Activated CD4-positive, alpha-beta memory T cell treated with anti-CD3 and anti-CD28 coated beads, Interleukin-2, amount 10 ng/mL, durations not matched to agents 7 days and 5 days (primary cell): ENCODE measurements around the gene GPR87. TPM values are rescaled to one million over a fixed set of nuclear protein-coding genes. Genes with fewer than 3 reads are reported as not detected.

Experiments
- CTCF ChIA-PET: fragments of 350-600 bp; sonication (Branson Sonifier 250); formaldehyde crosslinking; loops from one replicate; lab custom pipeline; 2021; ENCODE audit warnings: antibody characterized with exemption, inconsistent platforms; lab: Charles Lee
- POLR2A ChIA-PET: fragments of 350-600 bp; sonication (Branson Sonifier 250); formaldehyde crosslinking; loops from one replicate; lab custom pipeline; 2021; ENCODE audit warnings: antibody characterized with exemption; lab: Charles Lee
- DNase-seq: peaks from one replicate; pipeline ENCODE4 v3.0.0-alpha.2; 2020
- H3K27ac Mint-ChIP-seq: one replicate; pipeline ENCODE4 v1.8.0; 2021; ENCODE audit warnings: mild to moderate bottlenecking, mixed read lengths
- H3K27me3 Mint-ChIP-seq: one replicate; pipeline ENCODE4 v1.8.0; 2021; ENCODE audit warnings: mixed read lengths
- H3K36me3 Mint-ChIP-seq: one replicate; pipeline ENCODE4 v1.8.0; 2021; ENCODE audit warnings: low read depth, mixed read lengths
- H3K4me1 Mint-ChIP-seq: one replicate; pipeline ENCODE4 v1.8.0; 2021; ENCODE audit warnings: mixed read lengths
- H3K4me3 Mint-ChIP-seq: one replicate; pipeline ENCODE4 v1.8.0; 2021; ENCODE audit warnings: mild to moderate bottlenecking, mixed read lengths
- H3K9me3 Mint-ChIP-seq: one replicate; pipeline ENCODE4 v1.8.0; 2021; ENCODE audit warnings: mixed read lengths
- total RNA-seq, 2 experiments: library from RNA; stranded (reverse); gene quantifications; one replicate each; pipeline ENCODE4 v1.2.3, GENCODE V29; 2021

The GPR87 gene
- total RNA-seq, 2 experiments from 2014 or later: 0.33 TPM; not detected in 1

DNA sequence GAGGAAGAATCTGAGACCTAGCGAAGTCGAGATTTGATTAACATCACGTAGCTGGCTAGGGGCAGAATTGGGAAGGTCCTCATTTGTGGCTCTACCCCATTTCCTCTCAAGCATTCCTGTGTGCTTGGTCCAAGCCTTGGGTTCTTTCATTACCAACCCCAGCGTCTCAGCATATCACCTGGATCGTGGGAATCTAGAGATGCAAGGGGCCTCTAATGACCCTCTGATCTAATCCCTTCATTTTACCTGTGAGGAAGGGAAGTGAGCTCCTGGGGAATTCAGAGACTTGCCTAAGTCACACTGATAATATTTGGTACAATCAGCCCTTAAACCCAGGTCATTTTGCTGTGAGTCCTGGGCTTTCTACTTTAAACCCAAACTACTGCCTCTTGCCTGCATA is 2.0 kb downstream of the GPR87 start:
- Mint-ChIP-seq H3K27ac (no peak overlapping the region), H3K4me1 (peaks cover 18% of the 10 kb centered on the region), H3K9me3 (no peaks in the 10 kb centered on the region), H3K4me3 (no peak overlapping the region), H3K36me3 (no peaks in the 10 kb centered on the region), H3K27me3 (no peaks in the 10 kb centered on the region)
- CTCF ChIA-PET: interaction anchor here (1.2 kb wide), 1 partner anchor 9 kb away, joined by 4 read pairs; no protein-coding TSS in a partner anchor
- POLR2A ChIA-PET: no interaction called here
- DNase-seq: no peak

DNA sequence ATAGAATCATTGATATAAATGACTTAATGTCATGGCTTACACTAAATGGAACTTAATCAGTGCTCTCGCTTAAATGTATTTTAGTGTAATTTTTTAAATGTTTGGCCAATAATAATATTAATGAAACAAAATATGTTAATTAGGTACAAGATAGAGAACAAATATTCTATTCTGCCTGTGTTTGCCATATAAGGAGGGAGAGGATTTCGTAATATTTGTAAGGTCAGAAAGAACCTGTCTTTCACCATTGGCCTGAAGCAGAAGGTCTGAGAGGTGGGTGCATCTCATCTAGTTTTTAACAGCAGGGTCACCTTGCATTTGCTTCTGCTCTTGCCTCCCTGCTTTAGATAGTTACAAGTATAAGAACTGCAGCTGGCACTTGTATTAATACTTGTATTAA is 2.5 kb downstream of the GPR87 start:
- CTCF ChIA-PET: interaction anchor here (1.2 kb wide), 1 partner anchor 9 kb away, joined by 4 read pairs; no protein-coding TSS in a partner anchor

DNA sequence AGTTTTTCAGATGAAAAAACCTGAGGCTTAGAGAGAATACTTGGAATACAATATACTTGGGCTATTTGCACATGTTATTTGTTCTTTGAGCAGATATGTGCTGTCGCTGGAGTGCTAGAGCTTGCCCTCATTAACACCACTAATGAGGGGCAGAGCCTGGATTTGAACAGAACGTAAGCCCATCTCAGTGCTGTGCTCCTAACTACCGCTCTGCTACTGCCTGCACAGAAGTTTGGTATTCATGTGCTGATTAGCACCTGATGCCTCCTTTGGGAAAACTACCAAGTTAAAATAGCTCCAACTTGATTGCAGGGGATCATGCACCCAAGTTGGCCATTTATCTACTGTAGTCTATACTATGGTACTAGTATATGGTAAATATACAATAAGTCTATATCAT is 3.6 kb downstream of the GPR87 start:
- H3K4me3 Mint-ChIP-seq: no peak overlapping the region
- H3K4me1 Mint-ChIP-seq: peaks cover 19% of the 10 kb centered on the region
- CTCF ChIA-PET: no interaction called here
- H3K27ac Mint-ChIP-seq: no peak overlapping the region
- POLR2A ChIA-PET: interaction anchor here (1.5 kb wide), 1 partner anchor 9 kb away, joined by 3 read pairs; no protein-coding TSS in a partner anchor
- H3K9me3 Mint-ChIP-seq: no peaks in the 10 kb centered on the region
- H3K27me3 Mint-ChIP-seq: no peaks in the 10 kb centered on the region
- DNase-seq: no peak
- H3K36me3 Mint-ChIP-seq: no peaks in the 10 kb centered on the region

More for the DNA sequence above, 2.5 kb downstream of the GPR87 start:
- no peak for DNase-seq
- no peak overlapping the region for H3K4me3 Mint-ChIP-seq
- H3K27me3 Mint-ChIP-seq: no peaks in the 10 kb centered on the region
- H3K4me1 Mint-ChIP-seq: peaks cover 17% of the 10 kb centered on the region
- no peaks in the 10 kb centered on the region for H3K9me3 Mint-ChIP-seq
- no peak overlapping the region for H3K27ac Mint-ChIP-seq
- POLR2A ChIA-PET: interaction anchor here (1.5 kb wide), 1 partner anchor 10 kb away, joined by 3 read pairs; no protein-coding TSS in a partner anchor
- H3K36me3 Mint-ChIP-seq: no peaks in the 10 kb centered on the region

DNA sequence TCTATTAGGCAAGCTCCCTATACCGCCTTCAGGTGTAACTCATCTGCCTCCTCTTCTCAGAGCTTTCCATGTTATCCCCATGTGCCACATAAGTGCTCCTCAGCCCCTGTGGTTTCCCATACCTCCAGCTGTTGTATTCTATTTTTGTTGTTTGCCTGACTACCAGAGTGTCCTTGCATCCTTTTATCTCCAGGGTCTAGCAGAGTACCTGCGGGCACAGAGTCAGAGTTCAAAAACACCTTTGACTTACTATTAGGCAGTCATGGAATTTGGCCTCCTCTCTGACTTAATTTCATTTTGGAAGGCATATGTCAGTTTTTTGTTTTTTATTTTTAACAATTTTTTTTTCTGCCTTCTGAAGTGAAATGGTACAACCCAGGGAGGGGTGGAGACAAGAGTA is 7.1 kb downstream of the GPR87 start:
- ChIA-PET POLR2A (no interaction called here), CTCF (interaction anchor here (1.0 to 1.3 kb wide), 2 partner anchors 18 to 79 kb away, joined by 3 read pairs; no protein-coding TSS in a partner anchor)
- Mint-ChIP-seq H3K27ac (no peak overlapping the region), H3K4me1 (peaks cover 38% of the 10 kb centered on the region), H3K27me3 (no peaks in the 10 kb centered on the region), H3K9me3 (no peaks in the 10 kb centered on the region), H3K36me3 (no peaks in the 10 kb centered on the region), H3K4me3 (no peak overlapping the region)
- DNase-seq: no peak

DNA sequence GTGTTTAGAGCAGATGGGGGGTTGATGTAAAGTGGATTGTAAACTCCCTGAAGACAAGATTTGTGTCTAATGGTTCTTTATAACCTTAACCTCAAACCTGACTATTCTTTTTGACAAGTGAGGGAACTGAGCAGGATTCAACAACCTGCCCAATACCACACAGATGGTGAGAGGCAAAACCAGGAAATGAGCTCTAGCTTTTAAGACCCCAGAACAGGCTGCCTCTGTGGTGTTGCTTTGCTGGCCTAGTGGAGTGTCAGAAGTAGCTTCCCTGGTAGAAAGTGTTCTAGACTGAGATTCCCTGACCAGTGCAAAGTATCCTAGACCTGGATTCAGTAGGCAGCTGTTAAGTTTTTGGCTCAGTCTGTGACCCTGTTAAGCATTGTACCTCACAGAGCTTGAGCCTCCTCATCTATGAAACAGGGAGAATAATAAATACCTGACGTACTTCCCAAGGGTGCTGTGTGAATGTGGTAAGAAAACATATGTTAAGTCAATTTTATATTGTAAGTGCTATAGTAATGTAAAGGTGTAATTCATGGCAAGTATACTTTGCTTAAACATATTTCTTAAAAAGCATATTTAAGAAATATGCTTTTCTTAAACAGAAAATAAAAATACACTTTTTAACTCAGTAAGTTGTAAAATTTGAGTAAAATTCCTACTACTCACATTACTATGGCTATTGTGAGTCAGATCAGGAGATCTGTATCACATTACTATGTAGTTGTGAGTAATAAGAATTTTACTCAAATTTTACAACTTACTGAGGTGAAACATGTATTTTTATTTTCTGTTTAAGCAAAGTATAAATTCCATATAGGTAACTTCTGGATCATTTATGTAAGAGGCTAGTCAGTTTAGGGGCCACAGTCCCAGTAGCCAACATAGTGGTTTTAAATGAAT is 8.8 kb downstream of the GPR87 start:
- ChIA-PET CTCF (interaction anchor here (1.2 to 2.1 kb wide), 3 partner anchors 20 to 140 kb away, joined by 3 to 7 read pairs (median 6); no protein-coding TSS in a partner anchor), POLR2A (no interaction called here)
- peaks cover 5% of the 10 kb centered on the region for H3K27me3 Mint-ChIP-seq
- DNase-seq: no peak
- H3K9me3 Mint-ChIP-seq: no peaks in the 10 kb centered on the region
- H3K4me1 Mint-ChIP-seq: peaks cover 48% of the 10 kb centered on the region
- no peak overlapping the region for H3K27ac Mint-ChIP-seq
- no peak overlapping the region for H3K4me3 Mint-ChIP-seq
- H3K36me3 Mint-ChIP-seq: no peaks in the 10 kb centered on the region

DNA sequence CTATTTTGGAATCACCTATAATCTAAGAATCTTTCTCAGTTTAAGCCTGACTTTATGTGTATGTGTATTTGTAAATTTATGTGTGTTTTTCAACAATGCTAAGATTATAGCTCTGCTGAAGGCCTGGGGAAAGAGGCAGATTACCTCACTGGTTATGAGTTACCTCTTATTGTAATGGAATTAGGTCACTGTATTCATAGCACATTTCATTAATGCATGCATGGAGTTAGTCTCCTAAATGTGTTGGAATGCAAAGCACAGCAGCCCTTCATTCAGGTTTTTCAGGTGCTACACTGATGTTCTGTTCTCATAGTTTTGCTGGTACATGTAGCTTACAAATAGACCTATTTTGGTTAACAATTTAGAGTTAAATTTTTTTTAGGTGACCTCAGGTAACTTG is 9.5 kb downstream of the GPR87 start:
- H3K27me3 Mint-ChIP-seq: peaks cover 5% of the 10 kb centered on the region
- no peak overlapping the region for H3K27ac Mint-ChIP-seq
- no peaks in the 10 kb centered on the region for H3K9me3 Mint-ChIP-seq
- ChIA-PET POLR2A (interaction anchor here (1.9 kb wide), 1 partner anchor 9 kb away, joined by 6 read pairs; the partner anchor contains the start of gene GPR87), CTCF (interaction anchor here (0.6 to 2.1 kb wide), 3 partner anchors 21 to 139 kb away, joined by 3 to 7 read pairs (median 6); no protein-coding TSS in a partner anchor)
- H3K4me3 Mint-ChIP-seq: no peak overlapping the region
- DNase-seq: no peak
- no peaks in the 10 kb centered on the region for H3K36me3 Mint-ChIP-seq
- H3K4me1 Mint-ChIP-seq: peaks cover 49% of the 10 kb centered on the region

DNA sequence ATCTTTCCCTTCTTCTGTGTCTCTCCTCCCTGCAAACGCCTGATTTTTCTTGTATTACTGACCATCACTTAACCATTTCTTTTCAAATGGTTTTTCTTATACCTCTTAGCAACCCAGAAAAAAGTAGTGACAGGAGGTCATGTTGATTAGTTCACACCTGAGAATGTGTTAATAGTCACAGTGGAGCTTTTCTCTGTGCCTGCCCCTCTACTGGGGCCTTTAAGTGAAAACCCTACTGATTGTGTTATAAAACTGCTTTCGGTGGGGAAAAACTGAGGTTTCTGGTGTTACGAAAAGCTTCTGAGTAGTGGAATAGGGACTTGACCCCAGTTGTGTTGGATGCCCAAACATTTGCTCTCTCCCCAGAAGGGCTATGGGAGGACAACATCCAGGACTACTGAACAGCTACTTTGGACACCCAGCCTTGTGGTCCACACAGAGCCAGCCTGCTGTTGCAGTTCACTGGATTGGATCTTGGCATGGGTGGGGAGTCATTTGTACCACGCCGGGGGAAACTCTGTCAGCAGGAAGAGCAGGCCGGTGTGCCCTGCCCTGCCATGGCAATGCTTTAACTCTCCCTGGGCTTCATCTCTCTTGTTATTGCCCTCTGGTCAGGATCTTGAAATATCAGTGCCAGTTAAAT is 10.3 kb downstream of the GPR87 start:
- H3K27me3 Mint-ChIP-seq: peaks cover 5% of the 10 kb centered on the region
- no peak for DNase-seq
- H3K36me3 Mint-ChIP-seq: no peaks in the 10 kb centered on the region
- ChIA-PET CTCF (interaction anchor here (1.0 to 2.1 kb wide), 6 partner anchors 10 to 138 kb away, joined by 3 to 7 read pairs (median 4); partner anchors contain the start of gene GPR87), POLR2A (interaction anchor here (0.7 to 1.9 kb wide), 2 partner anchors 10 to 78 kb away, joined by 3 to 6 read pairs; partner anchors contain the start of gene GPR87)
- H3K9me3 Mint-ChIP-seq: no peaks in the 10 kb centered on the region
- no peak overlapping the region for H3K4me3 Mint-ChIP-seq
- H3K27ac Mint-ChIP-seq: no peak overlapping the region
- H3K4me1 Mint-ChIP-seq: peaks cover 57% of the 10 kb centered on the region

DNA sequence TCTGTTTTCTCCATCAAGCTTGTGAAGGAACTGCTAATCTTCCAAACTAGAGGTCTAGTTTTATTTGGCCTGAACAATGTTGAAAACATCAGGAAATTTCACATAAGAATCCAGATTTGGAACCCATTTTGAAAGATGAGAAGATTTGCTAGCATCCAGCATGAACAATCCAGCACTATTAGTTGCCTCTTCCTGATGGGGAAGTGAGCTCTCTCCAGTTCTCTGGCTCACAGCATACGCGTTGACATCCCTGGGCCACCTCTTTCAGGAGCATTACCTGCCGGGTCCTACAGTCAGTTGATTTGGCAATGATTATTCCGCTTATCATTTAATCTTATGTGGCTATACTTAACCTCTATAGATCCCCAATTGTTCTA is 10.9 kb downstream of the GPR87 start:
- Mint-ChIP-seq H3K27ac (no peak overlapping the region), H3K4me3 (no peak overlapping the region), H3K4me1 (peaks cover 60% of the 10 kb centered on the region), H3K36me3 (no peaks in the 10 kb centered on the region), H3K27me3 (peaks cover 5% of the 10 kb centered on the region), H3K9me3 (no peaks in the 10 kb centered on the region)
- no peak for DNase-seq
- ChIA-PET POLR2A (interaction anchor here (0.6 to 1.9 kb wide), 3 partner anchors 11 to 103 kb away, joined by 3 to 6 read pairs (median 3); partner anchors contain the start of genes GPR171 and GPR87), CTCF (interaction anchor here (0.6 to 1.3 kb wide), 8 partner anchors 9 to 456 kb away, joined by 3 to 6 read pairs (median 4); partner anchors contain the start of gene GPR87)

DNA sequence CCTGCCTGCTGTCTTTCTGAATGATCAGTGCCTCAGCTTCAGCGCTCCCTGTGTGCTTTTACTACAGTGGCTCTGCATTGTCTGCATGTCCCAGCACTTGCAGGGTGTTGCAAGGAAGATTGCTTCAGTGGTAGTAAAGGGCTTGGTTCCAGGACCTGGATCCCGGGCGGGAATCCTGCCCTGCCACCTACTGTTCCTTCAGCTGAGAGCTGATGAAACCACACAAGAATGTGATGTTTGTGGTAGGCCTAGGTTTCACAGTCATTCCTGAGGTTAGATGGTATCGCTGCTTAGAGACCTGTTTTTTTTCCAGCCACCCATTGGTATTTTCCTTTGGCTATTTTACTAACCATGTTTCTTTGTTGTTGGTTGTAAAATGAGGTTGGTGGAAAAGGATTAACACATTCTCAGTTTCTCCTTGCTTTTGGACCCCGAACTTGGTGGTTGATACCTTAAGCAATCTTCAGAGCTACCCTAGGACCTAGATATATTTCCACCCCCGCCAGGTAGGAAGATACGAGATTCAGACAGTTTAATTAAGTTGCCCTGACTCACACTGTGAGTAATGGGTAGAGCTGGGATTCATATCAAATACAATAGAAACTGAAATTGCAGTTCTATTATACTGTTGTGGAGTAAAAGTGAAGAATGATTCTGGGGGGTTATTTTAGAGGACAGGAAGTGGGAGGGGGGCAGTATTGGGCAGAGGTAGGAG is 11.4 kb downstream of the GPR87 start:
- H3K36me3 Mint-ChIP-seq: no peaks in the 10 kb centered on the region
- CTCF ChIA-PET: interaction anchor here (0.6 to 1.3 kb wide), 11 partner anchors 9 to 457 kb away, joined by 3 to 6 read pairs (median 3); partner anchors contain the start of gene GPR87
- H3K4me3 Mint-ChIP-seq: no peak overlapping the region
- H3K27me3 Mint-ChIP-seq: peaks cover 5% of the 10 kb centered on the region
- no peak overlapping the region for H3K27ac Mint-ChIP-seq
- DNase-seq: no peak
- no peaks in the 10 kb centered on the region for H3K9me3 Mint-ChIP-seq
- POLR2A ChIA-PET: interaction anchor here (0.6 to 1.9 kb wide), 4 partner anchors 8 to 106 kb away, joined by 3 to 6 read pairs (median 3); partner anchors contain the start of genes GPR171 and GPR87
- H3K4me1 Mint-ChIP-seq: peaks cover 62% of the 10 kb centered on the region

DNA sequence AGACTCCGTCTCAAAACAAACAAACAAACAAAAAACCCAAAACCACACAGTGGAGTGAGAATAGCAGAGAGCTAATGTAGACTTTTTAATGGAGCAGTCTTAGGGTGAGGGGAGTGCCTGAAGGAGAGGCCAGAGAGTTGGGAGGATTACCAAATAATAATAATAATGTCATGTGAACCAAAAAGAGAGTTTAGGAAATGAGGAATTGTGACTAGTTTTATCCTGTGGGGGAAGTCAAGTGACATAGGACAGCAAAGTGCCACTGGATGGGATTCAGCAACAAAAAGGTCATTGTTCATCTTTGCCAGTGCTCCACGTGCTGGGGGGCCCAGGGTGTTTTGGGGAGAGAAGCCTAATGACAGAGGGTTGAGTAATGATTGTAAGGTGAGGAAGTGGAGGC is 12.9 kb downstream of the GPR87 start:
- Mint-ChIP-seq H3K27me3 (peaks cover 5% of the 10 kb centered on the region), H3K4me1 (peaks cover 62% of the 10 kb centered on the region), H3K27ac (no peak overlapping the region)

DNA sequence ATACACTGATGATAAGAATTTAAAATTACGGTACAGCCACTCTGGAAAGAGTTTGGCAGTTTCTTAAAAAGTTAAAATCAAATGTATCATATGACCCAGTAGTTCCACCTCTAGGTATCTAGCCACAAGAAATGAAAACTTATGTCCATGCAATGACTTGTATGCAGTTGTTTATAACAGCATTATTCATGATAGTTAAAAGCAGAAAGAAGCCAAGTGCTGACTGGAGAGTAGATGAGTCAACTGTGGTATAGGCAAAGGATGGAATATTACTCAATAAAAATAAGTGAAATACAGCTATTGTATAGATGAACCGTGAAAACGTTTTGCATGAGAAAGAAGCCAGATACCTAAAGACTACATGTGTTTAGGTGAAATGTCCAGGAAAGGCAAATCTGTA is 14.8 kb downstream of the GPR87 start:
- ChIA-PET POLR2A (no interaction called here), CTCF (interaction anchor here (1.4 kb wide), 1 partner anchor 134 kb away, joined by 6 read pairs; no protein-coding TSS in a partner anchor)
- no peaks in the 10 kb centered on the region for H3K9me3 Mint-ChIP-seq
- no peak overlapping the region for H3K4me3 Mint-ChIP-seq
- H3K4me1 Mint-ChIP-seq: peaks cover 46% of the 10 kb centered on the region
- peaks cover 6% of the 10 kb centered on the region for H3K27me3 Mint-ChIP-seq
- no peaks in the 10 kb centered on the region for H3K36me3 Mint-ChIP-seq
- DNase-seq: no peak
- H3K27ac Mint-ChIP-seq: no peak overlapping the region

More for the DNA sequence above, 12.9 kb downstream of the GPR87 start:
- ChIA-PET POLR2A (no interaction called here), CTCF (interaction anchor here (1.2 kb wide), 1 partner anchor 24 kb away, joined by 3 read pairs; no protein-coding TSS in a partner anchor)
- no peak for DNase-seq
- Mint-ChIP-seq H3K9me3 (no peaks in the 10 kb centered on the region), H3K4me3 (no peak overlapping the region), H3K36me3 (no peaks in the 10 kb centered on the region)

DNA sequence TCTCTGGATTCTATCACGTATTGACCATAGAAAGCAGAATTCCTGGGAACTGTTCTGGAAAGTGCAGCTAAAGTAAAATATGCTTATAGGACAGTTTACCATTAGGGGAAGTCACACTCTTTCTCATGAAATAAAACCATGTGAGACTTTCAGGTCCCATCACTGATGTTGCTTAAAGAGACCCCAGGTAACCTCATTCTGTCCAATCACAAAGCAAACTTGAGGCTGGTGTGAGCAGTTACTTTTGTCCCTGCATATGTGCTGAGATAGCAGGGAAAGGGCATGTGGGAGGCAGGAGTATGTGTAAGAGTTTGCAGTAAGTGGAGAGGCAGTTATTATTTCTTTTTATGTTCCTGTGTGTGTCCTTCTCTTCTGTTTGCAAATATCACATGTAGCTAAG is 16.1 kb downstream of the GPR87 start:
- H3K4me1 Mint-ChIP-seq: peaks cover 34% of the 10 kb centered on the region
- ChIA-PET POLR2A (no interaction called here), CTCF (interaction anchor here (1.0 to 1.1 kb wide), 2 partner anchors 27 to 73 kb away, joined by 3 to 4 read pairs; no protein-coding TSS in a partner anchor)
- DNase-seq: no peak
- H3K27ac Mint-ChIP-seq: no peak overlapping the region
- H3K27me3 Mint-ChIP-seq: peaks cover 6% of the 10 kb centered on the region
- H3K9me3 Mint-ChIP-seq: no peaks in the 10 kb centered on the region
- H3K36me3 Mint-ChIP-seq: no peaks in the 10 kb centered on the region
- H3K4me3 Mint-ChIP-seq: no peak overlapping the region
